HG03025 (cell line): ENCODE data around the gene PXMP2.
A peak's percentile ranks its signal among the peaks of the same experiment; 100 is the strongest.

Experiments
- ATAC-seq: cut with Tn5 transposase; IDR thresholded peaks from one replicate; pipeline ENCODE4 v1.9.1; 2021; ENCODE audit warnings: mild to moderate bottlenecking, moderate library complexity; ENCODE audit not compliant: unreplicated experiment, low FRiP score

Gene PXMP2

GRCh38 chr12:132659146-132659545 is 28.2 kb upstream of the PXMP2 start:
- no peak for ATAC-seq

GRCh38 chr12:132660052-132660451 is 27.3 kb upstream of the PXMP2 start:
- no peak for ATAC-seq

- no peak for ATAC-seq
Observed at GRCh38 chr12:132660996-132661395, 26.4 kb upstream of the PXMP2 start.

DNA sequence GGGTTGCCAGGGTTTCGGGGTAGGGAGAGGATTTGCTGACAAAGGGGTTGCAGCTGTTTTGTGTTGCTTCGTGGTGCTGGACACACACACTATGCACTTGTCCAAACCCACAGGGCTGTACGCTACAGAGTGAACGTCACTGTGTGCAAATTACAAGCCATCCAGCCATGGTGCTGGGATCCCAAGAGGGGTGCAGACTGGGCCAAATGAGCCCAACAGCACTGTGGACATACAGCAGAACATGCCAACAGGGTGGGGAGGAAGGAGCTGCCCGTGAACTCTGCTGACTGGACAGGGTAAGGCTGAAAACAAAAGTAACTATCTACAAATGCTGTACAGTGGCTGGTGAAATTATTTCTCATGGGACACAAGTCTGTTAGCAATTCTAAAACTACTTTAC is 25.4 kb upstream of the PXMP2 start:
- ATAC-seq: no peak

- no peak for ATAC-seq
Observed at GRCh38 chr12:132662901-132663755, 24.3 kb upstream of the PXMP2 start.

DNA sequence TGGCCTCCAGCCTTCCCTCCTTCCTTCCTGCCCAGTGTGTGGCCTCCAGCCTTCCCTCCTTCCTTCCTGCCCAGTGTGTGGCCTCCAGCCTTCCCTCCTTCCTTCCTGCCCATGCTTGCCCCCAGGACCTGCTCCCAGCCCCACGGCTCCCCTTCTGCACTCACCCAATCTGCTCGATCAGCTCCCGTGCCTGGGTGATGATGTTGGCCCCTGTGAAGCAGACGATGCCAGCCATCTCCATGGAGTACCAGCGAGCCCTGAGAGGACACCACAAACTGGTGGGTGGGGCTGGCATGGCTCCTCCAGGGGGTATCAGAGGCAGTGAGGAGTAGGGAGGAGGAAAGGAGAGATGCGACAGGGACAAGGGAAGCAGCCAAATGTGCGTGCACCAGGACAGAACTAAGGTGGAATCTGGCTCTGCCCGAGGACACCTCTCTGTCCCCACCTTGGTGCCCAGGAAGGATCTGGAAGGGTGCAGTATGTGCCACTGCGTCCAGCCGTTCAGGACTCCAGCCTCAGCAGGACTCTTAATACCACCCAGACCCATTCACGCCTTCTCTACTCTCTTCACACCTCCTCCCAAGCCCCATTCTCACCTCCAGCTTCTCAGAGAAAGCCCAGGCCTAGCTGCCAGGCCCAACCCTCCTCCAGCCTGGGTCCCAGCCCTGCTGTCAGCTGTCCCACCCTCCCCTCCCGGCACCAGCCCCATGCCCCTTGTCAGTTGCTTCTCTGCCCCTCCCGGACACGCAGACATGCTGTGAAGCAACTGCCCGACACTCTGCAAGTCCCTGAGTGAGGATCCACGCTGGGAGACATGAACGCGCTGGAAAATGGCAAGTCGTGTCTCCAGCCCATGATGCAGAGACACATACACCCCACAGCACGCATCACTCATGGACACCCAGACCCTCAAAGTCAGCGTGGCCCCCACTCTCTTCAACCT is 22.9 kb upstream of the PXMP2 start:
- no peak for ATAC-seq

DNA sequence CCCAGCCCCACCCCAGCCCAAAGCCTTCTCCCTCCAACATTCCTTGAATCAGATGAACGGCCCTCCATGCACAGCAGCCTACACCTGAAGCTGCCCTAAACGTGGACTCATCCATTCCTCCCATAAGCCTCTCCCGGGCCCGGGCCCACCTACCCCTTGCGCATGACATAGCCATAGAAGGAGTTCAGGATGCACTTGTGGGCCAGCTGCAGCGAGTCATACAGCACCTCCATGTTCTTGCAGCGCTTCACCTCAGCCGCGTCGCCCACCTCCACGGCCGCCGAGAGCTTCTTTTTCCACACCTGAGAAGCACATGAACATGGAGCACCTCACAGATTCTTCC is 22.3 kb upstream of the PXMP2 start:
- ATAC-seq: no peak

- no peak for ATAC-seq
Observed at GRCh38 chr12:132665794-132666193, 21.6 kb upstream of the PXMP2 start.

DNA sequence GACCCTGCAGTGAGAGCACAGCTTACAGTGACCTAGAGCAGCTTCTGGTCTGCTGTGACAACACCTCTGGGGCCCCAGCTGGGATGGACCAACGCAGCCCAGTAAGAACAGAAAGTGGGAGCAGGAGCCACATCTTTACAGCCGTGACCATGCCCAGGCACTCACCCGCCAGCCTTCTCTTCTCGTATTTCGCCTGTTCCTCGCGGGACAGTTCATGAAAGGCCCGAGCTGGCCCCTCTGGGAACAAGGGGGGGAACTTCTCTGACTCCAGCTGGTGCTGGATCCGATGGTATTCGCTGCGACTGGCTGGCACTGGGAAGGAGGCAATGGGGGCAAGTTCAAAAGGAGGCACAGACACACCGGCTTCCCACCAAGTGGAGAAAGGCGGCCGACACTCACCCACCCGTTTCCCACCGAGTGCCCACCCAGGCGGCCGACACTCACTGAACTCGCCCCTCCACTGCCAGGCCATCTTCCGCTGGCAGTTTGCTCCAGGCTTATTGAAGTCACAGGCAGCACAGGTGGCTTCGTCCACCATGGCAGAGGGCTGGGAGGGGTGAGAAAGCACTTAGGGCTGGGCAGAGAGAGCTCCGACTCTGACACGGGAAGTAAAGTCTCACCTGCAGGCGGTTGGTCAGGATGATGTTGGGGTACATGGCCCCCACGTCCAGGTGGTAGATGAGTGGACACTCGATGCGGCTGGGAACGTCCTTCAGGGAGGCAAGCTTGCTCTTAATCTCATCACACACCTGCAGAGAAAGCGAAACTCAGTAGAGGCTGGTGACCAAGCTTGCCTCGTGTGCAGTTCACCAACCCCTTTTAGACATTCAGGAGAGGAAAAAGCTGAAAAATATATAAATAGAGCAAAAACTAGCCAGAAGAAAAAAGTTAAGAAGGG is 18.9 kb upstream of the PXMP2 start:
- no peak for ATAC-seq

- ATAC-seq: no peak
Observed at GRCh38 chr12:132669166-132669879, 18.1 kb upstream of the PXMP2 start.

DNA sequence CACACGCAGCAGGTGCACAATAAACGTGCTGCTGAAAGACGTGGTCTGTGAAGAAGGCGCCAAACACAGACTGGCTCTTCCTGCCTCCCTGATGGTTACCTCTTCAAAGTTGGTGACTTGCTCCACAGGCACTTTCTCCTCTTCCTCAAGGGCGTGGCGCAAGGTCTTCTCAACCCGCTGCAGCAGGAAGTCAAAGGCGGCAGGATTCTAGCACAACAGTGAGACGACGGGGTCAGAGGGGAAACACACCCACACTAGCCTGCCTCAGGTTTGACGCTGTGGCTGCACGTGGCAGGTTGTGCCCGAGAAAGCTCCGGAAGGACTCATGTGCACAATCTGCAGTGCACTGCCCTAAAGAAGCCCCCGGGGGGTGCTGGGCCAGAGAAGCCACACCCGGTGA is 15.3 kb upstream of the PXMP2 start:
- ATAC-seq: no peak

DNA sequence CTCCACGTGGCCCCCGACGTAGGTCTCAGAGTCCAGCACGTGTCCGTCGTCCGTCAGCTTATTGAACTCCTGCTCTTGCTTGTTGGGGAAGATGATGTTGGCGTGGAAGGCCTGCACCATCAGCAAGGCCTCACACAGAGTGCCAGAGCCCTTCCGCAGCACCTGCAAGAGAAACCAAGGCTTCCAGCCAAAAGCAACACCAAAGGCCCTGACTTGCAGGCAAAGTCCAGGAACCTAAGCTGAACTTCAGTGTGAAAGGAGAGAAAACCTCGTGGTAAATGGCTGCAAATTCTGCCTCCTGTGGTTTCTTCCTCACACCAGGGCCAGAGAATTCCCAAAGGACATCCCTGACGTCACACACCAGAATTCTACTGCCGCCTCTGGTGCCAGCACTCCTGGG is 14.7 kb upstream of the PXMP2 start:
- no peak for ATAC-seq

DNA sequence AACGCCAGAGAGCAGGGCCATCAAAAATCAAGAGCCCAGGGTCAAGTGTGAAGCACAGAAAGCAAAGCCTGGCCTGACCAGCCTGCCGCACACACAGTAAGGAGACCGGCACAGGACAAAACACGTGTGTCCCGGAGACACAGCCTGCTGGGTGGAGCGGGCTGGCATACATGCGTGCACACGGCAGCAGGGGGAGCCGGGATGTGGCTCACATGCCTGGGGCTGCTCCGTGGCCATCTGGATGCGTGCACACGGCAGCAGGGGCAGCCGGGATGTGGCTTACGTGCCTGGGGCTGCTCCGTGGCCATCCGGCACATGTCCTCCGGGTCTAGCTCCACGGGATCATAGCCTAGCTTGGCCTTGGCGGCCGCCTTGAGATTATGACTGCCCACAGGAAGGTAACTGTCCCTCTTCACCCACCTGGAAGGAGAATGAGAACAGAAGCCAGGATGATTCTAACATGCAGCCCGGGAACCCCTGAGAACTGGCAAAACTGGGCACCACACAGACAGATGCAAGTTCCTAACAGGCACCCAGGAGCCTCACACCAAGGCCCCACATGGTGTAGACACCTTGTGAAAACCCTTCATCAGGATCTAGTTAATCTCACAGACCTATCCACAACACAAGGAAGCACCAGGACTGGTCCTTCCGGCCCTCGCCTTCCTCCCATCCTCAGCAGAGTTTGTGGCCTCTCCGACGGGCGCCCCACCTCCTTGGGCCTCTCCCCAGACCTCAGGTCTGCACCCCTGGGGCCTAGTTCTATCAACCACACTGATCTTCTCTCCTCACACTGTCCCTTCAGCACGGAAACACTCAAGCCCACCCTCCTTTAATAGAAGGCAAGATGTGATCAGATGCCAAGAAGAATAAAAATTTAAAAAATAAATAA is 13.9 kb upstream of the PXMP2 start:
- ATAC-seq: no peak

DNA sequence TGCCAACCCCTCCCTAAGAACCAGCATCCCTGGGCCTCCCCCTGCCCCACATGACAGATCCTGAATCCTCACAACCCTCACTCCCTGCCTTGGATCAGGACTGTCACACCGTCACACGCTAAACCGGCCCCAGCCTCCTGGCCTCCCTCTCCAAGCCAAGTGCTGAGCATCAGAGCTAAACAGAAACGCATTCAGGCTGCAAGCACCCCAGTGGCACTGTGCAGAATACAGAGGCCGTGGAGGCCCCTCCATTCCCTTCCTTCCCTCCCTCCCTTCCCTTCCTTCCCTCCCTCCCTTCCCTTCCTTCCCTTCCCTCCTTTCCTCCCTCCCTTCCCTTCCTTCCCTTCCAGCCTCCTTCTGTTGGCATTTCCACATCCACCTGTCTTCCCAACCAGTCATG is 12.8 kb upstream of the PXMP2 start:
- no peak for ATAC-seq

- ATAC-seq: no peak
Observed at GRCh38 chr12:132675757-132676432, 11.5 kb upstream of the PXMP2 start.

- no peak for ATAC-seq
Observed at GRCh38 chr12:132677492-132677891, 9.9 kb upstream of the PXMP2 start.

GRCh38 chr12:132685400-132685799 is 2.0 kb upstream of the PXMP2 start:
- ATAC-seq: no peak

DNA sequence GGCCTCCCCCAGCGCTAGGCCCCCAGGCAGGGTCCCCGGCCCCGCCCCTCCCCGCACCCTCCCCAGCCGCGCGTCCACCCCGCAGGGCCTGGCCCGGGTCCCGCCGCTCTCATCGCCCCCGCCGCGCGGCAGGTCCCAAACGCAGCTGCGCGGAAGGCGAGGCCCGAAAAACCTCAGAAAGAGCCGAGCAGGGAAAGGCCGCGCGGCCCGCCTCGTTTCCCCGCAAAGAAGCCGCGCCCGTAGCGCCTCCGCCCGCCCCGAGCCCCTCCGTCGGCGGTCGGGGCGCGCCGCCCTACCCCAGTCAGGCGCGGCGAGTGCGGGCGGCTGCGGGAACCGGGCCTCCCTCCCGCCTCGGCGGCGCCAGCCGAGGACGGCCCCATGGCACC is 569 bp upstream of the PXMP2 start:
- peak; percentile 23 for ATAC-seq

DNA sequence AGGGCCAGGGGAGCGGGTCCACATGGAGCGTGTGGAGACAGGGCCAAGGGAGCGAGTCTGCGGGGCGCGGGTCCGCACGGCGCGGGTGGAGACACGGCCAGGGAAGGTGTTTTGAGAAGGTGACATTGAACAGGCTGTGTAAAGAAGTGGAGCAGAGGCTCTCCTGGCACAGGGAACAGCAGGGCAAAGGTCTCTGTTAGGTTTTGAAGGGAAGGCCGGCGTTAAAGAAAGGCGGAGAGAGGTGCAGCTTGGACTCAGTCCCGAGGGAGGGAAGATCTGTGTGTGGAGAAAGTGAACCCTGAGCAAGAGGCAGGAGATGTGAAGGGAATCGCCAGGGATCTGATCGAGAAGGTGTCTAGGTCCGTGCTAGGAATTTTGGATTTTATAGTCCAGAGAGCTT is 1.8 kb downstream of the PXMP2 start:
- no peak for ATAC-seq
